H1 (cell line): ENCODE data around the gene FREM1. TPM values are rescaled to one million over a fixed set of nuclear protein-coding genes. Genes with fewer than 3 reads are reported as not detected.

Source experiments
- CTCF ChIA-PET: fragments of 300-600 bp; sonication (Branson Sonifier 250); formaldehyde crosslinking; loops from one replicate; lab custom pipeline; 2021; ENCODE audit not compliant: partially characterized antibody; lab: Charles Lee
- POLR2A ChIA-PET: fragments of 300-600 bp; sonication (Branson Sonifier 250); formaldehyde crosslinking; loops from one replicate; lab custom pipeline; 2021; ENCODE audit warnings: inconsistent platforms; ENCODE audit not compliant: partially characterized antibody; lab: Charles Lee
- DNase-seq, 2 experiments: peaks; one replicate each; pipeline versions ENCODE4 v3.0.0 to v3.0.0-alpha.2; 2010 to 2022; ENCODE audit warnings: low spot score in 2 of 2, low read depth in 1 of 2, mixed read lengths in 1 of 2
- FAIRE-seq: peaks from 2 replicates; lab custom pipeline; 2011; peaks lifted over from hg19 to GRCh38; lab: Jason Lieb, UNC
- H2AFZ ChIP-seq: 2 replicates; pipeline ENCODE4 v1.8.1; 2012; ENCODE audit warnings: low read length, inconsistent platforms
- H2AK5ac ChIP-seq: 2 replicates; pipeline ENCODE4 v1.6.1; 2013; ENCODE audit warnings: low read depth, low read length
- H2BK120ac ChIP-seq: replicated peaks from 2 replicates; pipeline ENCODE3; 2013; ENCODE audit warnings: low read depth, low read length, inconsistent platforms
- H2BK12ac ChIP-seq: 2 replicates; pipeline ENCODE4 v1.6.1; 2013; ENCODE audit warnings: low read depth, low read length
- H2BK15ac ChIP-seq: 2 replicates; pipeline ENCODE4 v1.6.1; 2013; ENCODE audit warnings: low read length
- H2BK20ac ChIP-seq: 2 replicates; pipeline ENCODE4 v1.6.1; 2013; ENCODE audit warnings: low read length
- H2BK5ac ChIP-seq: 2 replicates; pipeline ENCODE4 v1.6.1; 2013; ENCODE audit warnings: low read depth, low read length
- H3K14ac ChIP-seq: 2 replicates; pipeline ENCODE4 v1.6.1; 2013; ENCODE audit warnings: inconsistent platforms; ENCODE audit not compliant: insufficient read length
- H3K18ac ChIP-seq: 2 replicates; pipeline ENCODE4 v1.6.1; 2013; ENCODE audit warnings: low read length; ENCODE audit errors: extremely low read depth
- H3K23ac ChIP-seq: 2 replicates; pipeline ENCODE4 v1.6.1; 2013; ENCODE audit warnings: inconsistent platforms; ENCODE audit not compliant: insufficient read length
- H3K23me2 ChIP-seq: 2 replicates; pipeline ENCODE4 v1.6.1; 2013; ENCODE audit warnings: low read depth, low read length
- H3K27ac ChIP-seq: 2 replicates; pipeline ENCODE4 v1.6.1; 2011; ENCODE audit warnings: low read depth, low read length, inconsistent platforms
- H3K27me3 ChIP-seq, 4 experiments: replicated peaks in 1 of 4; 1 replicate in 1 of 4; 2 replicates in 3 of 4; pipeline versions ENCODE4 v1.6.1 to v1.8.1; 2011 to 2013; ENCODE audit warnings: low read length in 3 of 4, mild to moderate bottlenecking in 3 of 4, inconsistent platforms in 2 of 4, mixed read lengths in 2 of 4, moderate library complexity in 1 of 4; ENCODE audit not compliant: control insufficient read depth in 3 of 4, insufficient read depth in 3 of 4; ENCODE audit errors: extremely low read depth in 1 of 4
- H3K36me3 ChIP-seq, 4 experiments: 2 replicates each; pipeline versions ENCODE4 v1.6.1 to v1.8.1; 2011 to 2013; ENCODE audit warnings: mild to moderate bottlenecking in 4 of 4, low read length in 3 of 4, moderate library complexity in 2 of 4, control low read depth in 1 of 4, inconsistent platforms in 1 of 4; ENCODE audit not compliant: insufficient read depth in 4 of 4, control insufficient read depth in 2 of 4
- H3K4ac ChIP-seq: replicated peaks from 2 replicates; pipeline ENCODE3; 2013; ENCODE audit warnings: low read length, low read depth, mixed read lengths, inconsistent platforms; ENCODE audit not compliant: insufficient read length
- H3K4me1 ChIP-seq, 4 experiments: replicated peaks in 1 of 4; 1 replicate in 1 of 4; 2 replicates in 3 of 4; pipeline versions ENCODE4 v1.6.1 to v1.8.1; 2011 to 2013; ENCODE audit warnings: low read length in 3 of 4, inconsistent platforms in 2 of 4, mixed read lengths in 1 of 4; ENCODE audit not compliant: insufficient read depth in 4 of 4, control insufficient read depth in 3 of 4
- H3K4me2 ChIP-seq, 2 experiments: 2 replicates each; pipeline versions ENCODE4 v1.6.1 to v1.8.1; 2011 to 2013; ENCODE audit warnings: low read depth in 2 of 2, low read length in 2 of 2, control low read depth in 1 of 2, inconsistent platforms in 1 of 2, mild to moderate bottlenecking in 1 of 2; ENCODE audit not compliant: insufficient read depth in 1 of 2
- H3K4me3 ChIP-seq, 4 experiments: fragments of 200-600, 300-600 bp in 1 of 4; sonication (generic), shearing (Covaris generic), sonication (Bioruptor Twin) in 1 of 4; 2 replicates each; pipeline versions ENCODE4 v1.5.1 to v1.8.1; 2011 to 2016; ENCODE audit warnings: low read length in 4 of 4, low read depth in 3 of 4, control low read depth in 2 of 4, inconsistent platforms in 2 of 4, mild to moderate bottlenecking in 2 of 4, mixed read lengths in 1 of 4, moderate library complexity in 1 of 4; ENCODE audit not compliant: insufficient read depth in 2 of 4; ENCODE audit errors: extremely low read depth in 1 of 4
- H3K56ac ChIP-seq: replicated peaks from 2 replicates; pipeline ENCODE3; 2013; ENCODE audit warnings: low read depth, mild to moderate bottlenecking, mixed read lengths, low read length, inconsistent platforms; ENCODE audit not compliant: insufficient read length
- H3K79me1 ChIP-seq: 2 replicates; pipeline ENCODE4 v1.6.1; 2013; ENCODE audit warnings: low read depth, low read length, control low read depth
- H3K79me2 ChIP-seq, 2 experiments: 2 replicates each; pipeline versions ENCODE4 v1.6.1 to v1.8.1; 2012 to 2013; ENCODE audit warnings: low read length in 2 of 2, mild to moderate bottlenecking in 2 of 2, inconsistent platforms in 1 of 2; ENCODE audit not compliant: insufficient read depth in 2 of 2, control insufficient read depth in 1 of 2
- H3K9ac ChIP-seq, 4 experiments: replicated peaks in 1 of 4; 1 replicate in 1 of 4; 2 replicates in 3 of 4; pipeline versions ENCODE4 v1.6.1 to v1.8.1; 2011 to 2013; ENCODE audit warnings: low read depth in 3 of 4, low read length in 3 of 4, control low read depth in 2 of 4, mild to moderate bottlenecking in 2 of 4, moderate library complexity in 2 of 4, inconsistent platforms in 1 of 4; ENCODE audit errors: extremely low read depth in 1 of 4
- H3K9me3 ChIP-seq, 2 experiments: 2 replicates each; pipeline versions ENCODE4 v1.6.1 to v1.8.1; 2012 to 2013; ENCODE audit warnings: mild to moderate bottlenecking in 2 of 2, moderate library complexity in 2 of 2, control low read depth in 1 of 2, inconsistent platforms in 1 of 2, low read depth in 1 of 2, low read length in 1 of 2, mixed read lengths in 1 of 2; ENCODE audit not compliant: insufficient read depth in 2 of 2
- H4K20me1 ChIP-seq, 2 experiments: replicated peaks in 1 of 2; 2 replicates each; pipeline versions ENCODE3 to v1.8.1; 2011 to 2013; ENCODE audit warnings: inconsistent platforms in 2 of 2, low read length in 2 of 2, mild to moderate bottlenecking in 1 of 2; ENCODE audit not compliant: insufficient read depth in 2 of 2, control insufficient read depth in 1 of 2
- H4K5ac ChIP-seq: 2 replicates; pipeline ENCODE4 v1.6.1; 2013; ENCODE audit warnings: low read length, low read depth, mixed read lengths, inconsistent platforms; ENCODE audit not compliant: insufficient read length
- H4K8ac ChIP-seq: 2 replicates; pipeline ENCODE4 v1.8.0; 2013; ENCODE audit warnings: mild to moderate bottlenecking, moderate library complexity, low read length, inconsistent platforms; ENCODE audit not compliant: insufficient read depth; ENCODE audit errors: extremely low read depth
- H4K91ac ChIP-seq: replicated peaks from 2 replicates; pipeline ENCODE3; 2013; ENCODE audit warnings: low read length, mixed read lengths, inconsistent platforms; ENCODE audit not compliant: insufficient read length
- CBX8 ChIP-seq: fragments of 300-800, 300-1000 bp; sonication (generic); IDR thresholded peaks from 2 replicates; pipeline ENCODE4 v1.7.1; 2016; ENCODE audit warnings: low read depth, low read length, borderline replicate concordance
- RFX5 ChIP-seq: IDR thresholded peaks from 2 replicates; pipeline ENCODE4 v1.6.1; 2011; ENCODE audit warnings: low read depth, low read length, improper control_type of control experiment, borderline replicate concordance
- SIRT6 ChIP-seq: IDR thresholded peaks from one replicate; pipeline ENCODE4 v1.7.1; 2012; ENCODE audit warnings: low read length, inconsistent platforms
- WGBS, 2 experiments: shearing (Covaris generic) in 1 of 2; methylation state at CpG; one replicate each; pipeline versions ENCODE4 v1.1.6 to v1.1.7; 2013 to 2015; ENCODE audit warnings: low lambda C conversion rate in 2 of 2, mixed read lengths in 2 of 2, inconsistent platforms in 1 of 2, low coverage in 1 of 2, missing lambda C conversion rate in 1 of 2; ENCODE audit not compliant: insufficient replicate concordance in 2 of 2, insufficient coverage in 1 of 2, insufficient read length in 1 of 2; ENCODE audit errors: extremely low coverage in 1 of 2, missing lambda C conversion rate in 1 of 2; 5-methylcytosine and 5-hydroxymethylcytosine counted together
- polyA plus RNA-seq, 7 experiments: library from polyadenylated mRNA; depleted of rRNA in 3 of 7; stranded (reverse) in 5 of 7; unstranded in 2 of 7; fragments of >200 nt in 5 of 7; fragments of 200-250 nt in 2 of 7; gene quantifications; 1 replicate in 5 of 7; 2 replicates in 1 of 7; 4 replicates in 1 of 7; pipeline versions ENCODE4 v1.2.1 to v1.2.3, GENCODE V29; 2011 to 2013; ENCODE audit warnings: missing spikeins in 2 of 7, mixed read lengths in 2 of 7
- total RNA-seq: library from RNA; stranded (reverse); fragmentation: NEBNext Ultra II Directional; extraction: Animal tissue kit (Norgen Biotek cat#: 25700); gene quantifications from 2 replicates; pipeline ENCODE4 v1.2.1, GENCODE V29; 2021

The FREM1 gene
- total and polyA plus RNA-seq, 2 of the 8 experiments (the other 6 are each of a cell fraction or from before 2014, with no cell fraction given) = 2.6 to 3.1 TPM

DNA sequence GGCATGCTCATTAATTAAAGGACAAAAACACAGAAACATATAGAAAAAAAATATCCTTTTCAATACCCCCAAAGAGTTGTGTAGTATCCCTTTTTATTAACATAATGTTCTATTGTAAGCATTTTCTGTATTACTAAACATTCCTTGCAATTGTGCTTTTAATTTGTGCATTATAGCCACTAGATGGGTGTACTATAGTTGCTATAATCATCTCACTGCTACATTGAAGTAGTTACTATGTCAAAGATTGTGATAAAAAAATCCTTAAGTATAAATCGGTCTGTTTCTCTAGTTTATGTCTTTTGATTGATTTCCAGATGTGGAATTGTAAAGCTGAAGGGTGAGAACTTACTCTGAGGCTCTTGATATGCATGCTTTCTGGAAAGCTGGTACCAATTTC lies 21.4 kb downstream of the FREM1 start:
- FAIRE-seq (no peak), DNase-seq (no peak)
- H3K23ac ChIP-seq = no peak overlapping the region
- H3K79me1 ChIP-seq = no peaks in the 10 kb centered on the region
- ChIA-PET POLR2A (no interaction called here), CTCF (interaction anchor here (1.1 kb wide), 1 partner anchor 343 kb away, joined by 3 read pairs; no protein-coding TSS in a partner anchor)
- no peak overlapping the region for H3K27ac ChIP-seq
- H2BK120ac ChIP-seq = no peak overlapping the region
- H3K9ac ChIP-seq = no peak overlapping the region
- 88% methylated on average over 1 of the region's 1 CpG; no CpG with 5 or more reads in 1 of the 2 experiments for WGBS, 2 experiments
- H3K36me3 ChIP-seq = no peaks in the 10 kb centered on the region; a peak in 1 of 8 replicates
- H4K91ac ChIP-seq = no peak overlapping the region
- no peak overlapping the region for H2BK12ac ChIP-seq
- no peaks in the 10 kb centered on the region for H3K23me2 ChIP-seq
- H4K20me1 ChIP-seq = no peaks in the 10 kb centered on the region
- H2AK5ac ChIP-seq = no peak overlapping the region
- H3K56ac ChIP-seq = no peak overlapping the region
- no peaks in the 10 kb centered on the region for H3K9me3 ChIP-seq
- no peak overlapping the region for H2BK5ac ChIP-seq
- no peak overlapping the region for H2AFZ ChIP-seq
- no peak overlapping the region for H3K4me3 ChIP-seq
- no peak overlapping the region for H2BK20ac ChIP-seq
- H3K14ac ChIP-seq = no peak overlapping the region
- H3K18ac ChIP-seq = no peak overlapping the region
- H3K79me2 ChIP-seq = no peaks in the 10 kb centered on the region
- no peak overlapping the region for H4K5ac ChIP-seq
- no peak overlapping the region for H2BK15ac ChIP-seq
- peak overlapping the region; percentile 22 to 27; a peak in 1 of 4 replicates for H3K4me2 ChIP-seq
- no peak overlapping the region for H3K4ac ChIP-seq
- H3K27me3 ChIP-seq = no peaks in the 10 kb centered on the region
- peaks cover 0 to 11% (median 5%) of the 10 kb centered on the region in 4 experiments; a peak in 4 of 7 replicates for H3K4me1 ChIP-seq
- H4K8ac ChIP-seq = no peak overlapping the region
- TF ChIP-seq CBX8 (no peak), RFX5 (no peak), SIRT6 (no peak)
